Fibroblast of lung (primary cell): ENCODE measurements around the gene THOC7. TPM values are rescaled to one million over a fixed set of nuclear protein-coding genes. Genes with fewer than 3 reads are reported as not detected.
A peak's percentile ranks its signal among the peaks of the same experiment; 100 is the strongest.

Experiments
- DNase-seq, 2 donors: peaks; one replicate each; pipeline versions ENCODE4 v3.0.0 to v3.0.0-alpha.2; 2010; ENCODE audit warnings: low read depth in 2 of 2
- H2AFZ ChIP-seq: 2 replicates; pipeline ENCODE4 v1.5.1; 2012; ENCODE audit warnings: low read length, control low read depth, inconsistent platforms
- H3K27ac ChIP-seq: 2 replicates; pipeline ENCODE4 v1.5.1; 2011; ENCODE audit warnings: low read length, control low read depth; ENCODE audit not compliant: insufficient read depth
- H3K27me3 ChIP-seq: 2 replicates; pipeline ENCODE4 v1.5.1; 2011; ENCODE audit warnings: mild to moderate bottlenecking, low read length; ENCODE audit not compliant: control insufficient read depth, insufficient read depth
- H3K36me3 ChIP-seq: 2 replicates; pipeline ENCODE4 v1.5.1; 2011; ENCODE audit warnings: low read length; ENCODE audit not compliant: control insufficient read depth, insufficient read depth
- H3K4me1 ChIP-seq: 2 replicates; pipeline ENCODE4 v1.5.1; 2011; ENCODE audit warnings: low read length; ENCODE audit not compliant: control insufficient read depth, insufficient read depth; ENCODE audit errors: extremely low read depth
- H3K4me2 ChIP-seq: 2 replicates; pipeline ENCODE4 v1.5.1; 2011; ENCODE audit warnings: low read length, control low read depth; ENCODE audit not compliant: insufficient read depth; ENCODE audit errors: extremely low read depth
- H3K4me3 ChIP-seq, 4 experiments: fragments of 200-600 bp in 1 of 4; sonication (generic) in 1 of 4; replicated peaks in 1 of 4; 2 replicates each; pipeline ENCODE4 v1.5.1; 2011 to 2016; ENCODE audit warnings: low read length in 4 of 4, low read depth in 3 of 4, mild to moderate bottlenecking in 3 of 4, control low read depth in 2 of 4, inconsistent platforms in 1 of 4, mixed read lengths in 1 of 4; ENCODE audit not compliant: insufficient read depth in 1 of 4; ENCODE audit errors: control extremely low read depth in 1 of 4
- H3K79me2 ChIP-seq: 2 replicates; pipeline ENCODE4 v1.5.1; 2012; ENCODE audit warnings: mild to moderate bottlenecking, low read length, inconsistent platforms; ENCODE audit not compliant: control insufficient read depth, insufficient read depth
- H3K9ac ChIP-seq: 2 replicates; pipeline ENCODE4 v1.5.1; 2011; ENCODE audit warnings: mild to moderate bottlenecking, low read length, control low read depth; ENCODE audit not compliant: insufficient read depth
- H3K9me3 ChIP-seq: 2 replicates; pipeline ENCODE4 v1.5.1; 2012; ENCODE audit warnings: low read depth, low read length; ENCODE audit not compliant: control insufficient read depth, insufficient read depth
- H4K20me1 ChIP-seq: 2 replicates; pipeline ENCODE4 v1.5.1; 2011; ENCODE audit warnings: low read length; ENCODE audit not compliant: control insufficient read depth, insufficient read depth; ENCODE audit errors: extremely low read depth
- CTCF ChIP-seq, 2 donors: IDR thresholded peaks in 1 of 2; conservative IDR thresholded peaks in 1 of 2; 1 replicate in 1 of 2; 2 replicates in 1 of 2; pipeline ENCODE4 v1.5.1; 2011 to 2012; ENCODE audit warnings: low read length in 2 of 2, control low read depth in 1 of 2, inconsistent platforms in 1 of 2, low read depth in 1 of 2, mild to moderate bottlenecking in 1 of 2
- EZH2 ChIP-seq: IDR thresholded peaks from 2 replicates; pipeline ENCODE4 v1.5.1; 2012; ENCODE audit warnings: low read length, control low read depth, mild to moderate bottlenecking; ENCODE audit errors: missing control alignments
- polyA plus RNA-seq, 2 donors: library from polyadenylated mRNA; depleted of rRNA in 1 of 2; stranded (reverse) in 1 of 2; unstranded in 1 of 2; fragments of >200 nt; gene quantifications; 2 replicates each; pipeline ENCODE4 v1.2.1, GENCODE V29; 2011 to 2012; ENCODE audit warnings: missing spikeins in 1 of 2
- total RNA-seq: library from RNA; depleted of rRNA; stranded (reverse); fragments of >200 nt; gene quantifications from 2 replicates; pipeline ENCODE4 v1.2.1, GENCODE V29; 2014

Gene THOC7
- total and polyA plus RNA-seq, 2 donors (not counting 1 experiment from before 2014, with no cell fraction given) = 35.3 to 103 TPM

- no peak overlapping the region for H2AFZ ChIP-seq
- no peaks in the 10 kb centered on the region for H3K36me3 ChIP-seq
- no peaks in the 10 kb centered on the region for H3K9me3 ChIP-seq
- peak; percentile 53 to 54 for DNase-seq
- TF ChIP-seq EZH2 (no peak), CTCF (conservative IDR thresholded peaks at IDR 0.05 in 1 of 2, IDR thresholded peaks at IDR 0.05 in 1 of 2; ENCODE audit: low read depth in 1 of 2, low read length in 2 of 2) (peak; percentile 36 to 57)
- no peak overlapping the region for H3K9ac ChIP-seq
- no peaks in the 10 kb centered on the region for H3K4me1 ChIP-seq
- no peak overlapping the region for H3K4me3 ChIP-seq
- no peak overlapping the region for H3K27ac ChIP-seq
- no peak overlapping the region for H3K4me2 ChIP-seq
- no peaks in the 10 kb centered on the region for H3K27me3 ChIP-seq
- H3K79me2 ChIP-seq = no peaks in the 10 kb centered on the region
- no peaks in the 10 kb centered on the region for H4K20me1 ChIP-seq
Measured at GRCh38 chr3:63791974-63792373, 71.6 kb downstream of the THOC7 start.

Other genes starting within 250 kb of the THOC7 start
- gene SNTN, start 211.1 kb downstream of the THOC7 start, total RNA-seq = not detected in 2 replicates
- gene SNTN, start 211.1 kb downstream of the THOC7 start, polyA plus RNA-seq = not detected in 2 replicates
- gene C3orf49, start 44.5 kb downstream of the THOC7 start, total RNA-seq = not detected in 2 replicates
- not detected in 2 replicates for gene C3orf49, start 44.5 kb downstream of the THOC7 start, polyA plus RNA-seq
- 7.7 and 11.1 TPM in 2 replicates for gene ATXN7, start 62 bp upstream of the THOC7 start, total RNA-seq
- 6.3 and 10.6 TPM in 2 replicates for gene ATXN7, start 62 bp upstream of the THOC7 start, polyA plus RNA-seq
- gene SCAANT1, start 48.6 kb upstream of the THOC7 start, total RNA-seq = 1.7 TPM in 1 of 2 replicates, not detected in the other
- not detected in 2 replicates for gene SCAANT1, start 48.6 kb upstream of the THOC7 start, polyA plus RNA-seq
- 71.7 and 79.1 TPM in 2 replicates for gene PSMD6, start 159.7 kb upstream of the THOC7 start, total RNA-seq
- gene PSMD6, start 159.7 kb upstream of the THOC7 start, polyA plus RNA-seq = 89.0 and 108 TPM in 2 replicates